H9 (cell line): ENCODE data around the gene ADAP2. TPM values are rescaled to one million over a fixed set of nuclear protein-coding genes. Genes with fewer than 3 reads are reported as not detected.

Experiments
- DNase-seq: peaks from one replicate; pipeline ENCODE4 v3.0.0-alpha.2; 2017
- H2AFZ ChIP-seq: one replicate; pipeline ENCODE4 v1.6.1; 2013; ENCODE audit warnings: mild to moderate bottlenecking, low read length, control low read depth, moderate library complexity
- H2AK5ac ChIP-seq: 2 replicates; pipeline ENCODE4 v1.6.1; 2013; ENCODE audit warnings: low read length, control low read depth, mixed read lengths; ENCODE audit not compliant: insufficient read length
- H2BK120ac ChIP-seq: one replicate; pipeline ENCODE4 v1.6.1; 2013; ENCODE audit warnings: low read depth, mild to moderate bottlenecking, low read length, control low read depth, inconsistent platforms; ENCODE audit not compliant: poor library complexity, severe bottlenecking
- H2BK12ac ChIP-seq: 2 replicates; pipeline ENCODE4 v1.6.1; 2013; ENCODE audit warnings: low read length, control low read depth, mixed read lengths, low read depth; ENCODE audit not compliant: insufficient read length
- H2BK15ac ChIP-seq: 2 replicates; pipeline ENCODE4 v1.6.1; 2013; ENCODE audit warnings: low read depth, low read length, control low read depth
- H2BK20ac ChIP-seq: one replicate; pipeline ENCODE4 v1.6.1; 2013; ENCODE audit warnings: low read depth, mild to moderate bottlenecking, low read length, control low read depth, inconsistent platforms; ENCODE audit not compliant: poor library complexity, severe bottlenecking
- H2BK5ac ChIP-seq: 2 replicates; pipeline ENCODE4 v1.6.1; 2013; ENCODE audit warnings: low read length, control low read depth, mixed read lengths; ENCODE audit not compliant: insufficient read length
- H3K14ac ChIP-seq: 2 replicates; pipeline ENCODE4 v1.6.1; 2013; ENCODE audit warnings: low read length, control low read depth; ENCODE audit not compliant: insufficient read depth
- H3K18ac ChIP-seq: 2 replicates; pipeline ENCODE4 v1.6.1; 2013; ENCODE audit warnings: low read depth, mild to moderate bottlenecking, mixed read lengths, low read length, control low read depth; ENCODE audit not compliant: insufficient read length
- H3K23ac ChIP-seq: 2 replicates; pipeline ENCODE4 v1.6.1; 2013; ENCODE audit warnings: low read length, control low read depth, mixed read lengths, low read depth; ENCODE audit not compliant: insufficient read length
- H3K23me2 ChIP-seq: 2 replicates; pipeline ENCODE4 v1.6.1; 2013; ENCODE audit warnings: low read depth, mild to moderate bottlenecking, mixed read lengths, low read length, control low read depth; ENCODE audit not compliant: insufficient read length, poor library complexity, severe bottlenecking
- H3K27ac ChIP-seq: 2 replicates; pipeline ENCODE4 v1.5.1; 2013; ENCODE audit warnings: low read length, control low read depth, mixed read lengths, low read depth; ENCODE audit not compliant: insufficient read length
- H3K27me3 ChIP-seq: 2 replicates; pipeline ENCODE4 v1.6.1; 2013; ENCODE audit warnings: low read length, control low read depth, inconsistent platforms; ENCODE audit not compliant: insufficient read depth
- H3K4ac ChIP-seq: 2 replicates; pipeline ENCODE4 v1.6.1; 2013; ENCODE audit warnings: low read depth, mild to moderate bottlenecking, control low read depth, inconsistent platforms, low read length, moderate library complexity
- H3K4me1 ChIP-seq: 2 replicates; pipeline ENCODE4 v1.6.1; 2013; ENCODE audit warnings: low read length, control low read depth, inconsistent platforms; ENCODE audit not compliant: insufficient read depth
- H3K4me2 ChIP-seq: 2 replicates; pipeline ENCODE4 v1.6.1; 2013; ENCODE audit warnings: low read length, control low read depth, mixed read lengths; ENCODE audit not compliant: insufficient read length, insufficient read depth
- H3K56ac ChIP-seq: 2 replicates; pipeline ENCODE4 v1.6.1; 2013; ENCODE audit warnings: low read depth, mild to moderate bottlenecking, mixed read lengths, low read length, control low read depth; ENCODE audit not compliant: insufficient read length
- H3K79me1 ChIP-seq: 2 replicates; pipeline ENCODE4 v1.6.1; 2013; ENCODE audit warnings: low read depth, mild to moderate bottlenecking, moderate library complexity, low read length, control low read depth, inconsistent platforms; ENCODE audit not compliant: insufficient read depth, poor library complexity, severe bottlenecking
- H3K79me2 ChIP-seq: 2 replicates; pipeline ENCODE4 v1.6.1; 2013; ENCODE audit warnings: low read length, control low read depth, inconsistent platforms; ENCODE audit not compliant: insufficient read depth
- H3K9ac ChIP-seq: 2 replicates; pipeline ENCODE4 v1.6.1; 2013; ENCODE audit warnings: low read length, control low read depth, mixed read lengths; ENCODE audit not compliant: insufficient read length; ENCODE audit errors: extremely low read depth
- H3K9me3 ChIP-seq: one replicate; pipeline ENCODE4 v1.6.1; 2013; ENCODE audit warnings: low read depth, low read length, inconsistent platforms; ENCODE audit not compliant: control insufficient read depth
- H3T11ph ChIP-seq: one replicate; pipeline ENCODE4 v1.6.1; 2013; ENCODE audit warnings: mild to moderate bottlenecking, low read length, control low read depth, inconsistent platforms
- H4K20me1 ChIP-seq: one replicate; pipeline ENCODE4 v1.6.1; 2013; ENCODE audit not compliant: control insufficient read depth, insufficient read length, insufficient read depth
- H4K5ac ChIP-seq: 2 replicates; pipeline ENCODE4 v1.6.1; 2013; ENCODE audit warnings: low read depth, mild to moderate bottlenecking, mixed read lengths, low read length, control low read depth; ENCODE audit not compliant: insufficient read length
- H4K8ac ChIP-seq: replicated peaks from 2 replicates; pipeline ENCODE4 v1.6.1; 2013; ENCODE audit warnings: low read length, control low read depth, mixed read lengths, low read depth; ENCODE audit not compliant: insufficient read length
- H4K91ac ChIP-seq: 2 replicates; pipeline ENCODE4 v1.6.1; 2013; ENCODE audit warnings: low read depth, mild to moderate bottlenecking, moderate library complexity, mixed read lengths, low read length, control low read depth; ENCODE audit not compliant: insufficient read length
- H3K27ac Mint-ChIP-seq, 3 experiments: 2 replicates in 2 of 3; 3 replicates in 1 of 3; pipeline ENCODE4 v1.8.0; 2020 to 2021; ENCODE audit warnings: mixed read lengths in 3 of 3, mild to moderate bottlenecking in 1 of 3, moderate library complexity in 1 of 3
- H3K27me3 Mint-ChIP-seq: 2 replicates; pipeline ENCODE4 v1.8.0; 2021; ENCODE audit warnings: low read depth, mild to moderate bottlenecking, moderate library complexity, mixed read lengths
- H3K36me3 Mint-ChIP-seq, 3 experiments: 2 replicates in 2 of 3; 3 replicates in 1 of 3; pipeline ENCODE4 v1.8.0; 2020 to 2021; ENCODE audit warnings: low read depth in 3 of 3, mixed read lengths in 3 of 3; ENCODE audit not compliant: insufficient read depth in 1 of 3
- H3K4me1 Mint-ChIP-seq, 2 experiments: 2 replicates each; pipeline ENCODE4 v1.8.0; 2020; ENCODE audit warnings: mixed read lengths in 2 of 2
- H3K4me3 Mint-ChIP-seq, 2 experiments: 2 replicates in 1 of 2; 3 replicates in 1 of 2; pipeline ENCODE4 v1.8.0; 2020 to 2021; ENCODE audit warnings: mild to moderate bottlenecking in 2 of 2, mixed read lengths in 2 of 2, moderate library complexity in 1 of 2
- H3K9me3 Mint-ChIP-seq, 2 experiments: 2 replicates in 1 of 2; 3 replicates in 1 of 2; pipeline ENCODE4 v1.8.0; 2020; ENCODE audit warnings: mild to moderate bottlenecking in 2 of 2, mixed read lengths in 2 of 2, moderate library complexity in 1 of 2
- CTCF ChIP-seq: fragments of 200-600 bp; sonication (generic); conservative IDR thresholded peaks from 3 replicates; pipeline ENCODE4 v1.8.0; 2021; ENCODE audit warnings: antibody characterized with exemption, mild to moderate bottlenecking
- WGBS: extraction: QIAGEN DNeasy Blood & Tissue Kit; methylation state at CpG from one replicate; pipeline ENCODE4 v1.1.7; 2013; ENCODE audit warnings: missing lambda C conversion rate, low lambda C conversion rate, mixed read lengths; ENCODE audit not compliant: insufficient read length; ENCODE audit errors: extremely low coverage; 5-methylcytosine and 5-hydroxymethylcytosine counted together
- total RNA-seq: library from RNA; stranded (reverse); gene quantifications from 2 replicates; pipeline ENCODE4 v1.2.1, GENCODE V29; 2021

Gene ADAP2
- total RNA-seq, 1 experiment from 2014 or later = 1.2 TPM

DNA sequence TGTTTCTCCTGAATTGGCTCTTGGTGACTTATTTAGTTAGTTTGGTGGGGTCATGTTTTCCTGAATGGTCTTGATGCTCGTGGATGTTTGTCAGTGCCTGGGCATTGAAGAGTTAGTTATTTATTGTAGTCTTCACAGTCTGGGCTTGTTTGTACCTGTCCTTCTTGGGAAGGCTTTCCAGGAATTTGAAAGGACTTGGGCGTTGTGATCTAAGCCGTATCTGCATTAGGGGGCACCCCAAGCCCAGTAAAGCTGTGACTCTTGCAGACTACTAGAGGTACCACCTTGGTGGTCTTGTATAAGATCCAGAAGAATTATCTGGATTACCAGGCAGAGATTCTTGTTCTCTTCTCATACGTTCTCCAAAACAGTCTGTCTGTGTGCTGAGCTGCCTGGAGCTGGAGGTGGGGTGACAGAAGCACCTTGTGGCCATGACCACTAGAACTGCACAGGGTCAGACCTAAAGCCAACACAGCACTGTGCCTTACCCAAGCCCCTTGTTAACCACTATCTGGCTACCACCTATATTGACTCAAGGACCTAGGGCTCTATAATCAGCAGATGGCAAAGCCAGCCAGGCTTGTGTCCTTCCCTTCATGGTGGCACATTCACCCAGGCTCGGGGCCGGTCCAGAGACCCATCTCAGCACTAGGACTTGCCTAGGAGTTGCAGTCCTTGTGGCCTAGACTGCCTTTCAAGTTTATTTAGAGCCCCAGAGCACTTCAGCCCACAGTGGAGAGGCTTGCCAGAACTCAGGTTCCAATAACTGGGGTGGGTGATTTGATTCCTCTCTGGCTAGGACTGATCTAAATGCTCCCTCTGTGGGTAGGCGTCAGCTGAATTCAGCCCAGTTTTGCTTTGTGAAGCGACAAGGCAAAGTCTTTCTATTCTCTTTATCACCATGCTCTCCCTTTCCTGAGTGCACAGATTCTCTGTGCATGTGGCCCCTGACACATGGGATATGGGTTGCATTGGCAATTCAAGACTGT is 60.1 kb downstream of the ADAP2 start:
- Histone ChIP-seq H4K20me1 (no peaks in the 10 kb centered on the region), H3K4me2 (no peak overlapping the region), H3K79me1 (no peaks in the 10 kb centered on the region), H3K9ac (no peak overlapping the region), H4K91ac (no peak overlapping the region), H3K14ac (no peak overlapping the region), H2AFZ (no peak overlapping the region), H3K56ac (no peak overlapping the region), H3K18ac (no peak overlapping the region), H2BK15ac (no peak overlapping the region), H3K79me2 (no peaks in the 10 kb centered on the region), H2BK120ac (no peak overlapping the region), H3K23ac (no peak overlapping the region), H3K27me3 (no peaks in the 10 kb centered on the region), H3K23me2 (no peaks in the 10 kb centered on the region), H2BK5ac (no peak overlapping the region), H3T11ph (no peak overlapping the region), H3K4ac (no peak overlapping the region), H2BK20ac (no peak overlapping the region), H2AK5ac (no peak overlapping the region), H4K5ac (no peak overlapping the region), H4K8ac (no peak overlapping the region), H3K4me1 (no peaks in the 10 kb centered on the region), H3K27ac (no peak overlapping the region), H3K9me3 (no peaks in the 10 kb centered on the region), H2BK12ac (no peak overlapping the region)
- H3K4me1 Mint-ChIP-seq = peaks cover 5 to 7% of the 10 kb centered on the region in 2 experiments; a peak in 2 of 4 replicates
- WGBS = no CpG with 5 or more reads among the region's 8 CpGs
- H3K36me3 Mint-ChIP-seq = peaks cover 6 to 8% (median 6%) of the 10 kb centered on the region in 3 experiments
- peak; percentile 26 for DNase-seq
- H3K9me3 Mint-ChIP-seq = peaks cover 5 to 6% of the 10 kb centered on the region in 2 experiments
- no peak overlapping the region for H3K4me3 Mint-ChIP-seq
- H3K27ac Mint-ChIP-seq = peak overlapping the region in 1 of 3 experiments; percentile 63; a peak in 1 of 7 replicates
- H3K27me3 Mint-ChIP-seq = no peaks in the 10 kb centered on the region
- no peak for TF ChIP-seq CTCF
